KOPT-K1 (cell line): ENCODE data around the gene MAPKBP1.
A peak's percentile ranks its signal among the peaks of the same experiment; 100 is the strongest.

Source experiments
- H3K27ac ChIP-seq: fragments of 200-600 bp; sonication (generic); 2 replicates; pipeline ENCODE4 v1.5.1; 2016; ENCODE audit warnings: antibody characterized with exemption, mild to moderate bottlenecking, low read depth, low read length; ENCODE audit not compliant: poor library complexity, severe bottlenecking
- H3K36me3 ChIP-seq: fragments of 200-600 bp; sonication (generic); 2 replicates; pipeline ENCODE4 v1.5.1; 2017; ENCODE audit warnings: antibody characterized with exemption, mild to moderate bottlenecking, low read length, moderate library complexity; ENCODE audit not compliant: insufficient read depth
- H3K9me3 ChIP-seq: fragments of 200-600 bp; sonication (generic); 2 replicates; pipeline ENCODE4 v1.5.1; 2017; ENCODE audit warnings: antibody characterized with exemption, low read length, mild to moderate bottlenecking; ENCODE audit not compliant: insufficient read depth, poor library complexity, severe bottlenecking

Gene MAPKBP1

GRCh38 chr15:41810651-41811431 lies 36.6 kb downstream of the MAPKBP1 start:
- Histone ChIP-seq H3K9me3 (no peaks in the 10 kb centered on the region), H3K27ac (peak overlapping the region; percentile 54), H3K36me3 (peaks cover 12% of the 10 kb centered on the region; the same call in 1 of the 2 replicates)

GRCh38 chr15:41811432-41812195 lies 37.3 kb downstream of the MAPKBP1 start:
- peak overlapping the region; percentile 54 for H3K27ac ChIP-seq
- H3K36me3 ChIP-seq = peaks cover 14% of the 10 kb centered on the region; the same call in 1 of the 2 replicates
- H3K9me3 ChIP-seq = no peaks in the 10 kb centered on the region

- Histone ChIP-seq H3K27ac (no peak overlapping the region), H3K36me3 (peaks cover 24% of the 10 kb centered on the region; the same call in 1 of the 2 replicates), H3K9me3 (no peaks in the 10 kb centered on the region)
Observed at GRCh38 chr15:41812820-41813375, 38.6 kb downstream of the MAPKBP1 start.

GRCh38 chr15:41813426-41813825 lies 39.1 kb downstream of the MAPKBP1 start:
- Histone ChIP-seq H3K27ac (no peak overlapping the region), H3K36me3 (peaks cover 29% of the 10 kb centered on the region; the same call in 1 of the 2 replicates), H3K9me3 (no peaks in the 10 kb centered on the region)

- H3K9me3 ChIP-seq = no peaks in the 10 kb centered on the region
- peaks cover 40% of the 10 kb centered on the region; the same call in 1 of the 2 replicates for H3K36me3 ChIP-seq
- H3K27ac ChIP-seq = no peak overlapping the region
Observed at GRCh38 chr15:41814534-41814933, 40.2 kb downstream of the MAPKBP1 start.

GRCh38 chr15:41816788-41817187 lies 42.5 kb downstream of the MAPKBP1 start:
- peaks cover 55% of the 10 kb centered on the region; the same call in 1 of the 2 replicates for H3K36me3 ChIP-seq
- H3K9me3 ChIP-seq = no peaks in the 10 kb centered on the region
- H3K27ac ChIP-seq = no peak overlapping the region

GRCh38 chr15:41817327-41817726 lies 43.0 kb downstream of the MAPKBP1 start:
- Histone ChIP-seq H3K9me3 (no peaks in the 10 kb centered on the region), H3K36me3 (peaks cover 58% of the 10 kb centered on the region; the same call in 1 of the 2 replicates)

DNA sequence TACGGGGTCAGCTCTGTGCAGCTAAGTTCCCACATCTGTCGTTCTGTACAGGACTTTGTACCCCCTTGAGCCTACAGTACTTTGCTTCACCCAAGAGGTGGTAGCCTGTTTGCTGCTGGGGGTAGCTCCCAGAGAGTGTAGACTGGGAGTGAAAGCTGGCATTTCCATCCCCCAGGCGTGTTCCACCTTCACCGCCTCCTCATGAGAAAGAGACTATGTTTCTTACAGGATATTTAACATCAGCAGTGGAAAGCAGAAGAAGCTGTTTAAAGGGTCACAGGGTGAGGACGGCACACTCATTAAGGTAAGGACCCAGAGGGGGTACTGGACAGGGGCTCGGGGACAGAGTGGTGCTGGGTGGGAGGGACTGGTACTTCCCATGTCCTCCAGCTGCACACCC lies 43.5 kb downstream of the MAPKBP1 start:
- no peak overlapping the region for H3K27ac ChIP-seq
- H3K36me3 ChIP-seq = peaks cover 62% of the 10 kb centered on the region; the same call in 1 of the 2 replicates
- H3K9me3 ChIP-seq = no peaks in the 10 kb centered on the region

More at GRCh38 chr15:41817327-41817726, 43.0 kb downstream of the MAPKBP1 start:
- no peak overlapping the region for H3K27ac ChIP-seq

DNA sequence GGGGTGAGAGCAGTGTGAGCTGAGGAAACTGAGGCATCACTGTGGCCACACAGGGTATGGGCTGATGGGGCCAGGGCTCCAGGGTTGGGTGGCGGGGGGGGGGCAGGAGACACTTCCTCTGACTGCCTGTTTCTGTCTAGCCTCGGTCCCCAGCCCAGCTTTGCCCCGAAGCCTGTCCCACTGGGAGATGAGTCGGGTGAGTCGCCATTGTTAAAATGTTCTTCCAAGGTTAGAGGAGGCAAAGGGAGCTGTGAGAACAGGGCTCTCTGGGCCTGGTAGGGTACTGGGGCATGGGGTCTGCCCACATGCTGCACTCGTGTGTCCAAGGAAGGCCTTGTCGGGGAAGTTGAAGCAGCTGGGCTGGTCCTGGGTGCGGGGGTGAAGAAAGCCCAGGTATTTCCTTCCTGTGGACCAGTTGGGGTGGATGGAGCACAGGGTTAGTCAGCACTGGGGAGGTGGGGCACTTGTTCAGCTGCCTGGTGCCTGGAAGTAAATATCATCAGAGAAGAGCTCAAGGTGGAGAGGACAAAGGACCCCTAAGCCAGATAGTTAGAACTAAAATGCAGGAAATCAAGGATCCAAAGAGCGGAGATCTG lies 45.3 kb downstream of the MAPKBP1 start:
- H3K36me3 ChIP-seq = peaks cover 70% of the 10 kb centered on the region; the same call in 1 of the 2 replicates
- H3K9me3 ChIP-seq = no peaks in the 10 kb centered on the region
- H3K27ac ChIP-seq = no peak overlapping the region

- Histone ChIP-seq H3K9me3 (no peaks in the 10 kb centered on the region), H3K36me3 (peaks cover 69% of the 10 kb centered on the region; the same call in 1 of the 2 replicates), H3K27ac (no peak overlapping the region)
Observed at GRCh38 chr15:41820791-41821423, 46.6 kb downstream of the MAPKBP1 start.

DNA sequence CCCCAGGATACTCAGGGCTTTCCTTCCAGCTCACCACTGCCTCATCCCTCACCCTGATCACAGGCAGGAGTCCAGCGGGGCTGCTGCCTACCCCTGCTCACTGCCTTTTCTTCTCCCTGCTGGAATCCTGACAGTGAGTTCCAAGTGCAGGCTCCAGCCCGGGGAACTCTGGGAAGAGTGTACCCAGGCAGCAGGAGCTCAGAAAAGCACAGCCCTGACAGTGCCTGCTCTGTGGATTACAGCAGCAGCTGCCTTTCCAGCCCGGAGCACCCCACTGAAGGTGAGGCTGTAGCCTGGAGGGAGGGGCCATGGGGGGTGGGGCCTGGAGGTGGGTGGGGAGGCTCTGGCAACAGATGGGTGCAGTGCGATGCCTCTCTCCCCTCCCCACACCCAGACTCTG lies 47.5 kb downstream of the MAPKBP1 start:
- H3K9me3 ChIP-seq = no peaks in the 10 kb centered on the region
- H3K27ac ChIP-seq = no peak overlapping the region
- peaks cover 68% of the 10 kb centered on the region; the same call in 1 of the 2 replicates for H3K36me3 ChIP-seq

- peaks cover 61% of the 10 kb centered on the region; the same call in 1 of the 2 replicates for H3K36me3 ChIP-seq
- H3K9me3 ChIP-seq = no peaks in the 10 kb centered on the region
- no peak overlapping the region for H3K27ac ChIP-seq
Observed at GRCh38 chr15:41822471-41822870, 48.2 kb downstream of the MAPKBP1 start.

DNA sequence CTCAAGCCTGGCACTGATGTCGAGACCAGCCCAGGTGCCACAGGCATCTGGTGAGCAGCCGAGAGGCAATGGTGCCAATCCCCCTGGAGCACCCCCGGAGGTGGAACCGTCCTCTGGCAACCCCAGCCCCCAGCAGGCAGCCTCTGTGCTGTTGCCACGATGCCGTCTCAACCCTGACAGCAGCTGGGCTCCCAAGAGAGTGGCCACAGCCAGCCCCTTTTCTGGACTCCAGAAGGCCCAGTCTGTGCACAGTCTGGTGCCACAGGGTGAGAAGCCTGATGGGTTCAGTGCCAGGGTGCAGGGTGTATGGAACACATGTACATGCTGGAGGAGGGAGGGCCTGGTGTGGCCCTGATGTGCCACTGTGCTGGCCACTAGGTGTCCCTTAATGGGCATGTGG lies 48.7 kb downstream of the MAPKBP1 start:
- no peak overlapping the region for H3K27ac ChIP-seq
- no peaks in the 10 kb centered on the region for H3K9me3 ChIP-seq
- H3K36me3 ChIP-seq = peaks cover 57% of the 10 kb centered on the region; the same call in 1 of the 2 replicates

- Histone ChIP-seq H3K27ac (no peak overlapping the region), H3K36me3 (peaks cover 51% of the 10 kb centered on the region; the same call in 1 of the 2 replicates), H3K9me3 (no peaks in the 10 kb centered on the region)
Observed at GRCh38 chr15:41823502-41823901, 49.2 kb downstream of the MAPKBP1 start.
